ENCODE results near the gene CYP27A1. TPM values are rescaled to one million over a fixed set of nuclear protein-coding genes. Genes with fewer than 3 reads are reported as not detected.

The CYP27A1 gene
- total RNA-seq, 3 donors from 2014 or later = 0.14 to 0.26 (median 0.15) TPM

DNA sequence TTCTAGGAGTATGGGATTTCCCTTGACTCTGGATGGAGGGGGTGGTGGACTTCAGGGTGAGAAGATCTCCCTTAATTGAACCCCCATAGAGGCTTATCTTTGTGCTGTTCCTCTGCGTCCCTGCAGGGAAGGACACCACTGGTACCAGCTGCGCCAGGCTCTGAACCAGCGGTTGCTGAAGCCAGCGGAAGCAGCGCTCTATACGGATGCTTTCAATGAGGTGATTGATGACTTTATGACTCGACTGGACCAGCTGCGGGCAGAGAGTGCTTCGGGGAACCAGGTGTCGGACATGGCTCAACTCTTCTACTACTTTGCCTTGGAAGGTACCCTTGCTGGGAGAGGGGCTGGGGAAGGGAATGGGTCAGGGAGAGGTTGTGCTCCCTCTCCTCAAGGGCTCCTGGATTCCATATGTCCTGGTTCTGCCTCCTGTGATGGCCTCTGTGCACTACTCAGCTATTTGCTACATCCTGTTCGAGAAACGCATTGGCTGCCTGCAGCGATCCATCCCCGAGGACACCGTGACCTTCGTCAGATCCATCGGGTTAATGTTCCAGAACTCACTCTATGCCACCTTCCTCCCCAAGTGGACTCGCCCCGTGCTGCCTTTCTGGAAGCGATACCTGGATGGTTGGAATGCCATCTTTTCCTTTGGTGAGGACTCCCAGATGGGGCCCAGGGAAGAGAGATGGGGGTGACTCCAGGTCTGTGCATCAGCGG is 30.3 kb downstream of the CYP27A1 start:
- Mint-ChIP-seq H3K4me1 (ENCODE audit: low read depth) (no peaks in the 10 kb centered on the region), H3K9me3 (no peaks in the 10 kb centered on the region), H3K36me3 (ENCODE audit: insufficient read depth) (no peaks in the 10 kb centered on the region), H3K4me3 (no peak overlapping the region), H3K27me3 (ENCODE audit: low read depth) (peaks cover 33% of the 10 kb centered on the region)
- no peak for ATAC-seq
- no peak for DNase-seq

DNA sequence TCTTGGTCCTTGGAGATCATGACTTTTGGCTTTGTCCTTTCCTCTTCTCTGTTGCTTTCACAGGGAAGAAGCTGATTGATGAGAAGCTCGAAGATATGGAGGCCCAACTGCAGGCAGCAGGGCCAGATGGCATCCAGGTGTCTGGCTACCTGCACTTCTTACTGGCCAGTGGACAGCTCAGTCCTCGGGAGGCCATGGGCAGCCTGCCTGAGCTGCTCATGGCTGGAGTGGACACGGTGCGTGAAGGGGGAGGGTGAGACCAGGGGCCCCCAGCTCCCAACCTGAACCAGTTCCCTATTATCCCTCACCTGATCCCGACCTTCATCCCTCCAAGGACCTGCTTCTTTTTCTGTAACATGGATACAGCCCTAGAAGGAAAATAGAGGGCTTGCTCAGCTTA is 30.9 kb downstream of the CYP27A1 start:
- no peaks in the 10 kb centered on the region for H3K9me3 Mint-ChIP-seq
- H3K4me1 Mint-ChIP-seq (ENCODE audit: low read depth) = no peaks in the 10 kb centered on the region
- no peak overlapping the region for H3K4me3 Mint-ChIP-seq
- ATAC-seq (no peak), DNase-seq (no peak)
- peaks cover 32% of the 10 kb centered on the region for H3K27me3 Mint-ChIP-seq (ENCODE audit: low read depth)
- no peaks in the 10 kb centered on the region for H3K36me3 Mint-ChIP-seq (ENCODE audit: insufficient read depth)

DNA sequence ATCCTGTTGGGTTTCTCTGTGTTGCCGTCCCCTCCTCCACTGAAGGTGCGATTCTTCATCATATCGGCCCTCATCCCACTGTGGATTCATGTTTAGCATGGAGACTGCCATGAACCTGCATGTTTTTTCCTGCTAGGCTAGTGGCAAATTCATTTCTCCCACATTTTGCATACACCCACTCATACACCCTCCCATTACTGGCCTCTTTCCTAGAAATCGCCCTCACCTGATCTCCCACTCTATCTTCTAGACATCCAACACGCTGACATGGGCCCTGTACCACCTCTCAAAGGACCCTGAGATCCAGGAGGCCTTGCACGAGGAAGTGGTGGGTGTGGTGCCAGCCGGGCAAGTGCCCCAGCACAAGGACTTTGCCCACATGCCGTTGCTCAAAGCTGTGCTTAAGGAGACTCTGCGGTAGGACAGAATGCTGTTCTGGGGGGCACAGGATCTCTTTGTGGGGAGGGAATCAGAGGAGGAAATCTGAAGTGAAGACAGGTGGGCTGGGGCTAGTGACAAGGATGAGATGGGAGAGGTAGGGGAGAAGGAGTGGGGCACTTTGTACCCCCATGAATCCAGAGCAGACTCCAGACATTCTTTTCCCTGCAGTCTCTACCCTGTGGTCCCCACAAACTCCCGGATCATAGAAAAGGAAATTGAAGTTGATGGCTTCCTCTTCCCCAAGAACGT is 32.0 kb downstream of the CYP27A1 start:
- peaks cover 27% of the 10 kb centered on the region for H3K27me3 Mint-ChIP-seq (ENCODE audit: low read depth)
- H3K4me1 Mint-ChIP-seq (ENCODE audit: low read depth) = no peaks in the 10 kb centered on the region
- H3K4me3 Mint-ChIP-seq = no peak overlapping the region
- no peaks in the 10 kb centered on the region for H3K9me3 Mint-ChIP-seq
- H3K36me3 Mint-ChIP-seq (ENCODE audit: insufficient read depth) = no peaks in the 10 kb centered on the region
- no peak for ATAC-seq
- no peak for DNase-seq

DNA sequence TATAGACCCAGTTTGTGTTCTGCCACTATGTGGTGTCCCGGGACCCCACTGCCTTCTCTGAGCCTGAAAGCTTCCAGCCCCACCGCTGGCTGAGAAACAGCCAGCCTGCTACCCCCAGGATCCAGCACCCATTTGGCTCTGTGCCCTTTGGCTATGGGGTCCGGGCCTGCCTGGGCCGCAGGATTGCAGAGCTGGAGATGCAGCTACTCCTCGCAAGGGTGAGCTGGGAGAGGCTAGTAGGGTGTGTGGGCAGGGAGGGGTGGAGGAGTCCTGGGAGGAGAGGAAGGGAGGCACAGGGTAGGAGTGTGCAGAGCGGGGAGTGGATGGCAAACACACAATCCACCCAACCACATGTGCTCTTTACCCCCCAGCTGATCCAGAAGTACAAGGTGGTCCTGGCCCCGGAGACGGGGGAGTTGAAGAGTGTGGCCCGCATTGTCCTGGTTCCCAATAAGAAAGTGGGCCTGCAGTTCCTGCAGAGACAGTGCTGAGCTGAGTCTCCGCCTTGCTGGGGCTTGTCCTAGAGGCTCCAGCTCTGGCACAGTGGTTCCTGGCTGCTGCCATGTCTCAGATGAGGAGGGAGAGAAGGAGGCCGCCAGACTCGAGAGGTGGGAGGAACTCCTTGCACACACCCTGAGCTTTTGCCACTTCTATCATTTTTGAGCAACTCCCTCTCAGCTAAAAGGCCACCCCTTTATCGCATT is 32.7 kb downstream of the CYP27A1 start:
- H3K36me3 Mint-ChIP-seq (ENCODE audit: insufficient read depth) = no peaks in the 10 kb centered on the region
- no peak for ATAC-seq
- H3K27me3 Mint-ChIP-seq (ENCODE audit: low read depth) = peaks cover 23% of the 10 kb centered on the region
- no peaks in the 10 kb centered on the region for H3K4me1 Mint-ChIP-seq (ENCODE audit: low read depth)
- DNase-seq = no peak
- no peaks in the 10 kb centered on the region for H3K9me3 Mint-ChIP-seq
- no peak overlapping the region for H3K4me3 Mint-ChIP-seq

DNA sequence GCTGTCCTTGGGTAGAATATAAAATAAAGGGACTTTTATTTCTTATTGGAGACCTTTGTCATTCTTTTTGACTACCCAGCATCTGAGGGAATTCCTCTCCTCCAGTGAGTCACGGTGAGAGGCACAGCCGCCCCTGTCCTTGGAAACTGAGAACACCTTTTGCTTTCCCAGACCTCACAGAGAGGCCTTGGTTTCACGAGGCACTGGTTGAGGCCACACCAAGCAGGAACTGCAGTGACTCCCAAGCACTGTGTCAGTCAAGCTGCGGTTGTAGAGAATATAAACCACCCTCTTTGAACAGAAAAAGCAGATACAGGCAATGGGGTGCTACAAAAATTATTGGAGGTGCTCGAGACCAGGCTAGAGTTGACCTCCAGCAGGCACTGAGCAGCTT is 33.3 kb downstream of the CYP27A1 start:
- H3K27me3 Mint-ChIP-seq (ENCODE audit: low read depth) = peaks cover 21% of the 10 kb centered on the region
- no peaks in the 10 kb centered on the region for H3K9me3 Mint-ChIP-seq
- H3K4me1 Mint-ChIP-seq (ENCODE audit: low read depth) = no peaks in the 10 kb centered on the region
- DNase-seq (no peak), ATAC-seq (no peak)
- no peaks in the 10 kb centered on the region for H3K36me3 Mint-ChIP-seq (ENCODE audit: insufficient read depth)
- no peak overlapping the region for H3K4me3 Mint-ChIP-seq

DNA sequence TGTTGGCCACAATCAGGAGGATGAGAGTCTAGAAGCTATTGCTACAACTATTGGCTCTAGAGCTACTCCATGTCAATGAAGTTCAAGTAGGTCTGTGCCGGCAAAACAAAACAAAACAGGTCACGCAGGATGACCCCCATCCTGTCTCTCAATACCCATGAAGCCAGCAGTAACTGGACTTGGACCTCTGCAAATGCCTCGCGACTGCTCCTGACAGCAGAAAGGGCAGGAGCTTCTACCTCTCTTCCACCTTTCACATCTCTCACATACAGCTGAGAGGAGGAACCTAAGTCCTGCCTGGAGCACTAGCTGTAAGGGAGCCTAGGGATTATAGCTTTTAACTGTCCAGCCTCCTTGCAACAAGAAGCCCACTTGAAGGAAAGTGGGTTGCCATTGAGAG is 33.7 kb downstream of the CYP27A1 start:
- H3K9me3 Mint-ChIP-seq = no peaks in the 10 kb centered on the region
- ATAC-seq (no peak), DNase-seq (no peak)
- H3K27me3 Mint-ChIP-seq (ENCODE audit: low read depth) = peaks cover 24% of the 10 kb centered on the region
- H3K4me3 Mint-ChIP-seq = no peak overlapping the region
- no peaks in the 10 kb centered on the region for H3K4me1 Mint-ChIP-seq (ENCODE audit: low read depth)
- H3K36me3 Mint-ChIP-seq (ENCODE audit: insufficient read depth) = no peaks in the 10 kb centered on the region

DNA sequence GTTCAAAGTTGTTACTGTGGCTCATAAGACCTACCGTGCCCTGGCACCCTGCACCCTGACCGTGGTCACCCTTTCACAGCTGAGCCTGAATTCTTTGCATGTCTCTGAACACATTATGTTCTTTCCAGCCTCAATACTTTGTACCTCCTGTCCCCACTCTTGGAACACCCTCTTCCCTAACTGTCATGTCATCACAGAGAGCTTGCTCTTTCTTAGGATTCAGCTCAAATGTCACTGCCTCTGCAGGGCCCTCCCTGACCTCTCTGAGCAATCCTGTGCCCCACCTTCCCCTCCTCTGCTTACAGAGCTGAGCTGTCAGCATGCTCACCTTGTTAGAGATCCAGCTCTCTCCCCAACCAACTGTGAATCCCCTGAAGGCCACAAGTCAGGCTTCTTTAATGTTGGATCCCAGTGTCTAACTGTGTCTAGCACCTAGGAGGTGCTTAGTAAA is 34.6 kb downstream of the CYP27A1 start:
- Mint-ChIP-seq H3K36me3 (ENCODE audit: insufficient read depth) (no peaks in the 10 kb centered on the region), H3K9me3 (no peaks in the 10 kb centered on the region), H3K27me3 (ENCODE audit: low read depth) (peaks cover 23% of the 10 kb centered on the region), H3K4me3 (no peak overlapping the region), H3K4me1 (ENCODE audit: low read depth) (no peaks in the 10 kb centered on the region)
- ATAC-seq (no peak), DNase-seq (no peak)

DNA sequence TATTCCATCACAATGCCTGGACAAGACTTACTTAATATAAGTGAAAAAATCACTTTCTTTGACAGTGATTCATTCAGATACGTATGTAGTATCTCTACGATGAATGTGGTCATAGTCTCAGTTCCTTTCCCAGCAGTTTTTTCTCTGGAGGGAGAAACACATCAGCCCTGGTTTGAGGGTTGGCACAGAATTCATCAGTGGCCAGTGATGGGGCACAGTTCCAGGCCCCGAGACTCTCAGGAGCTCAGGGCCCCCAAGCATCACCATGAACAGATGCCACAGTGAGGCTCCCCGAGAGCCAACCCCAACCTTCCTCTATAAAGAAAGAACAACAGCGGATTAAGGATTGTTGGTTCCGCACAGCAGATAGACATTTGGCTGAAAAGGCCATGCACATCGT is 37.1 kb downstream of the CYP27A1 start:
- no peaks in the 10 kb centered on the region for H3K36me3 Mint-ChIP-seq (ENCODE audit: insufficient read depth)
- H3K9me3 Mint-ChIP-seq = no peaks in the 10 kb centered on the region
- peaks cover 13% of the 10 kb centered on the region for H3K27me3 Mint-ChIP-seq (ENCODE audit: low read depth)
- DNase-seq = no peak
- no peaks in the 10 kb centered on the region for H3K4me1 Mint-ChIP-seq (ENCODE audit: low read depth)
- no peak overlapping the region for H3K4me3 Mint-ChIP-seq
- no peak for ATAC-seq

DNA sequence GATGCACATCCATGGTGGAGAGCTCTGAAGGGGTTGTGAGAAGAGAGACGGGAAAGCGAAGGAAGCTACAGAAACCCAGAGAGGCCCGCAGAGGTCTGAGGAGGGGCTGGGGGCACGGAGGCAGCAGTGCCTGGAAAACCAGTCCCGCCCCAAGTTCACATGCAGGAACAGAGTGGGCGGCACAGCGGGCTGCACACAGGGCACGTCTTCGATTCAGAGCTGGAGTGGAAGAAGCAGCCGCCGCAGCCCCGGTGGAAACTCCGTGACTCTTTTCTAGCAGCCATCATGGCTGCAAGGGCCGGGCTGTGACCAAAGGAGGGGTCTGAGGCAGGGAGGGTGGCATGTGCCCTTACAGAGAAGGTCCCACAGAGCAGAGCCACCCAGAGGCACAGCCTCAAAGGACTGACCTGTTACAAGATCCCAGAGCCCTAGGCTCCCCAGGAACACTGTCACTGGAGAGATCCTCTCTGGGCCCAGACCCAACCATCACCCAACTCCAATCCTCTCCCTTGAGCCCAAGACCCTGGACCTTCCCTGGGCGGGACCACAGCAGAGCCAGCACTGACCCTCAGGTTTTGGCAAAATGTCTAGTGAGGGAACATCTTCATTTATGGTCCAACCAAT is 38.9 kb downstream of the CYP27A1 start:
- H3K36me3 Mint-ChIP-seq (ENCODE audit: insufficient read depth) = no peaks in the 10 kb centered on the region
- ATAC-seq (no peak), DNase-seq (no peak)
- no peaks in the 10 kb centered on the region for H3K4me1 Mint-ChIP-seq (ENCODE audit: low read depth)
- peaks cover 13% of the 10 kb centered on the region for H3K27me3 Mint-ChIP-seq (ENCODE audit: low read depth)
- no peak overlapping the region for H3K4me3 Mint-ChIP-seq
- H3K9me3 Mint-ChIP-seq = no peaks in the 10 kb centered on the region

DNA sequence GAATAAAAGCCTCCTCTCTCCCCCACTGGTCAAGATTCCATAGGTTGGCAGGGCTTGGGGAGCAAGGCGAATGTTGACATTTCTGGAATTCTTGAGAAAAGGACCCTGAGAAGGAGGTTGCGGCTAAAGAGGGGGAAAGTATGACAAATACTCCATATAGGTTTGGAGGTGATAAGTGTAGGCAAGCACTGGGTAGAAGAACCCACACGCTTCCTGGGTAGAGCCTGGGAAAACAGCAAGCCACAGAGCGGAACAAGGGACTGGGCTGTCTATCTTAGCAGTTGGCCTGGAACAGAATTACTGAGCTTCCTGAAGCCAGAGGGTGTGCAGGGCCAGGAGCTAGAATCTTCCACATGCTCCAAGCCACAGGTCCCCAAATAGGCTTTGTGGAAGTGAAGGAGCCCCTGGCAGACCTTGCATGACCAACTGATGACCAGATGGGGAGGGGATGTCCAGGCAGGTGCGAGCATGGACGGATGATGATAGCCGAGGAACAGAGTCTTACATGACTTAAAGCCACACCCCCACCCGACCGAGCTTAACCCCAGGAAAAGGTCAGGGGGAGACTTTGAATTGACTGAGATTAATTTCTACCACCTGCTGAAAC is 39.8 kb downstream of the CYP27A1 start:
- H3K4me3 Mint-ChIP-seq = no peak overlapping the region
- peaks cover 9% of the 10 kb centered on the region for H3K27me3 Mint-ChIP-seq (ENCODE audit: low read depth)
- DNase-seq = no peak
- H3K9me3 Mint-ChIP-seq = no peaks in the 10 kb centered on the region
- no peak for ATAC-seq
- no peaks in the 10 kb centered on the region for H3K4me1 Mint-ChIP-seq (ENCODE audit: low read depth)
- H3K36me3 Mint-ChIP-seq (ENCODE audit: insufficient read depth) = no peaks in the 10 kb centered on the region

DNA sequence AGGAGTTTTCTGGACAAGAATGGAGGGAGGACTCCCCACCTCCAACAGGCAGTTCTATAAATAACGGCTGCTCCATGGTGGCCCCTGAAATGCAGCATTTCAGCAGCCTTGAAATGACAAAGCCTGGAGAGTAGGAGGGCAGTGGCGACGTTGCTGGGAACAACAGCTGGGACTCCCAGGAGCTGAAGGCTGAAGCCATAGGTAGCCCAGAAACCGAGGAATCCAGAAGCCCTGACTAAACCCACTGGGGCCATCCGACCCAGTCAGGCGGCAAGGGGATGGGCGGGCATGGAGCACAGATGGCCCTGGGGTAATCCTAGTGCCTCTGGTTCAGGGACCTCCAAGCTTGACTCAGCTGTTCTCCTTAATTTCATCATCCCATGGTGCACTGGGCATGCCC is 40.7 kb downstream of the CYP27A1 start:
- Mint-ChIP-seq H3K4me3 (no peak overlapping the region), H3K27me3 (ENCODE audit: low read depth) (peaks cover 7% of the 10 kb centered on the region), H3K36me3 (ENCODE audit: insufficient read depth) (no peaks in the 10 kb centered on the region), H3K9me3 (no peaks in the 10 kb centered on the region), H3K4me1 (ENCODE audit: low read depth) (no peaks in the 10 kb centered on the region)
- DNase-seq (no peak), ATAC-seq (no peak)

DNA sequence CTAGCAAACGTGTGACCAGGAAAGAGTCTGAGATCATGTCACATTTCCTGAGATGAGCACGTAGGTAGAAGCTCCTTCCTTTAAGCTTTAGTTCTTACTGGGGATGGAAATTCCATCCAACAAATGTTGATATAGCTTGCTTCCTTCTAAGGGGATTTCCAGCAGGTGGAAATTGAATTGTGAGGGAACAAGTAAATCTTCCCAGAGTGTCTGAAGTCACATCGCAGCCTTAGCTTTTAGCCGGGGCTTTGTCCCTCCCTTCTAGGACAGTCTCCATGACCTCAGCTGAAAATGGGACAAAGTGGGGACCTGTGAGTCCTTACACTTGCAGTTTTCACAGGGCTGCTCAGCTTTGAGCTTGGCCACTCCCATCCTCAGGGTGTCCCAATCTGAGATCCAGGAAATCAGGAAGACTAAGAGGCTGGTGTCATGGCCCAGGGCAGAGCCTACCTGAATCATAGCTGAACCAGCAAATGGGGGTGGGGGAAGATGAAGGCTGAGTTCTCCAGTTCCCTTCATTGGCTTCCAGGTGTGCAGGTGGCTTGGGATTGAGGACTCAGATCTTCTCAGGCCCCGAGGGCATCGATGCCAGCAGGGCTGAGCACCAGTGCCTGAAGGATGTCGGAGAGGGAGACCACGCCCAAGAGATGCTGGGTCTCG is 41.4 kb downstream of the CYP27A1 start:
- Mint-ChIP-seq H3K27me3 (ENCODE audit: low read depth) (peaks cover 11% of the 10 kb centered on the region), H3K4me3 (no peak overlapping the region), H3K36me3 (ENCODE audit: insufficient read depth) (no peaks in the 10 kb centered on the region), H3K9me3 (no peaks in the 10 kb centered on the region), H3K4me1 (ENCODE audit: low read depth) (no peaks in the 10 kb centered on the region)
- ATAC-seq (no peak), DNase-seq (no peak)

DNA sequence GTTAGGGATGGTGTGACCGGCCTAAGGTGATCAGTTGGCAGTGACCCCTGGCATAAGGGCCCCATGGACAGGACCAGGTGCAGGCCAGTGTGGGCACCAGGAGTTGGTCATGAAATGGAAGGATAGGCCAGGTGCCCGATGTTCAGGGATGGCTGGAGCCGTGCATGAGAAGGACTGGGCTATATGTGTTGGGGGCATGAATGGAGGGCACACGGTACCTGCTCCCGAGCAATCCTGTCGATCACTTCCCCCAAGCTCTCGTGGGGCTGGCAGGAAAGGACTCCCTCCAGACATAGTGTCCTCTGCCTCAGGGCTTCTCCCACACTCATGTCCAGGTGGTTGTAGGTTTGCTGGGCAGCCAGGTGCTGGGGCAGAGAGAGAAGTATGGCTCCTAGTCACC is 42.1 kb downstream of the CYP27A1 start:
- H3K27me3 Mint-ChIP-seq (ENCODE audit: low read depth) = peaks cover 13% of the 10 kb centered on the region
- DNase-seq = no peak

DNA sequence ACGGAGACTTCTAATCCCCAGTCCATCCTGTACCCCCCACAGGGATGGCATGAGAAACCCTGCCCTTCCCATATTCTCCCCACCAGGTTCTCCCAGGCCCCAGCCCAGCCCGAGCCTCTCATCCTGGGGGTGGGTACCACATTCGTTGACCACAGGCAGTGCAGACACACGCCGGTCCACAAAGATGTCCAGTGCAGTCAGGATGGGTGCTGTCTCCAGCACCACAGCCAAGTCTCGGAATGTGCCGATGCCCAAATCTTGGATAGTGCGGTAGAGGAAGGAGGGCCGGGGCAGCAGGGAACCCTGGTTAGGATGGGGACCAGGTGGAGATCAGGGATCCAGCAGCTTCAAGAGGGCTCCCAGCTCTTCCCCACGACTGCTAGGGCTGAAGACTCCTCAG is 44.8 kb downstream of the CYP27A1 start:
- Mint-ChIP-seq H3K36me3 (ENCODE audit: insufficient read depth) (no peaks in the 10 kb centered on the region), H3K4me3 (no peak overlapping the region), H3K9me3 (no peaks in the 10 kb centered on the region), H3K27me3 (ENCODE audit: low read depth) (peaks cover 19% of the 10 kb centered on the region), H3K4me1 (ENCODE audit: low read depth) (no peaks in the 10 kb centered on the region)
- ATAC-seq (no peak), DNase-seq (no peak)

More for the DNA sequence above, 42.1 kb downstream of the CYP27A1 start:
- no peaks in the 10 kb centered on the region for H3K36me3 Mint-ChIP-seq (ENCODE audit: insufficient read depth)
- no peaks in the 10 kb centered on the region for H3K4me1 Mint-ChIP-seq (ENCODE audit: low read depth)
- H3K4me3 Mint-ChIP-seq = no peak overlapping the region
- H3K9me3 Mint-ChIP-seq = no peaks in the 10 kb centered on the region
- ATAC-seq = no peak
